GM23248 (cell line): ENCODE measurements around the gene AGL. TPM values are rescaled to one million over a fixed set of nuclear protein-coding genes. Genes with fewer than 3 reads are reported as not detected.
A peak's percentile ranks its signal among the peaks of the same experiment; 100 is the strongest.

ENCODE experiments used
- DNase-seq: peaks from one replicate; pipeline ENCODE4 v3.0.0-alpha.2; 2015
- H2AFZ ChIP-seq: fragments of 200-600 bp; sonication (generic); 2 replicates; pipeline ENCODE4 v1.6.1; 2016; ENCODE audit warnings: antibody characterized with exemption
- H3F3A ChIP-seq: fragments of 200-600 bp; sonication (generic); 2 replicates; pipeline ENCODE4 v1.6.1; 2016; ENCODE audit warnings: mild to moderate bottlenecking, antibody characterized with exemption, mixed run types; ENCODE audit not compliant: insufficient read depth
- H3K27ac ChIP-seq: fragments of 200-600 bp; sonication (generic); 2 replicates; pipeline ENCODE4 v1.5.1; 2016; ENCODE audit warnings: mild to moderate bottlenecking
- H3K27me3 ChIP-seq: fragments of 200-600 bp; sonication (generic); replicated peaks from 2 replicates; pipeline ENCODE4 v1.6.1; 2016; ENCODE audit warnings: mild to moderate bottlenecking; ENCODE audit not compliant: insufficient read depth
- H3K36me3 ChIP-seq: fragments of 200-600 bp; sonication (generic); 2 replicates; pipeline ENCODE4 v1.6.1; 2016; ENCODE audit warnings: low read depth, mild to moderate bottlenecking
- H3K4me1 ChIP-seq: fragments of 200-600 bp; sonication (generic); 2 replicates; pipeline ENCODE4 v1.6.1; 2016; ENCODE audit warnings: mild to moderate bottlenecking; ENCODE audit not compliant: insufficient read depth
- H3K4me2 ChIP-seq: fragments of 200-600 bp; sonication (generic); one replicate; pipeline ENCODE4 v1.6.1; 2016; ENCODE audit warnings: mild to moderate bottlenecking; ENCODE audit not compliant: unreplicated experiment
- H3K4me3 ChIP-seq: fragments of 200-600 bp; sonication (generic); 2 replicates; pipeline ENCODE4 v1.5.1; 2016; ENCODE audit warnings: mild to moderate bottlenecking
- H3K79me2 ChIP-seq: fragments of 200-600 bp; sonication (generic); 2 replicates; pipeline ENCODE4 v1.6.1; 2016; ENCODE audit warnings: mild to moderate bottlenecking; ENCODE audit not compliant: insufficient read depth
- H3K9ac ChIP-seq: fragments of 200-600 bp; sonication (generic); 2 replicates; pipeline ENCODE4 v1.6.1; 2016; ENCODE audit warnings: mild to moderate bottlenecking
- H3K9me2 ChIP-seq: fragments of 200-600 bp; sonication (generic); 2 replicates; pipeline ENCODE4 v1.6.1; 2016; ENCODE audit warnings: mixed run types, mild to moderate bottlenecking, moderate library complexity; ENCODE audit not compliant: insufficient read depth
- H3K9me3 ChIP-seq: fragments of 200-600 bp; sonication (generic); one replicate; pipeline ENCODE4 v1.6.1; 2017; ENCODE audit warnings: low read depth
- H4K20me1 ChIP-seq: fragments of 200-600 bp; sonication (generic); 2 replicates; pipeline ENCODE4 v1.6.0; 2016; ENCODE audit not compliant: insufficient read depth
- EZH2 ChIP-seq: fragments of 200-600 bp; sonication (generic); IDR thresholded peaks from 2 replicates; pipeline ENCODE4 v1.6.1; 2018; ENCODE audit warnings: antibody characterized with exemption, mild to moderate bottlenecking; ENCODE audit not compliant: insufficient read depth, poor library complexity, severe bottlenecking
- EZH2phosphoT487 ChIP-seq: fragments of 200-600 bp; sonication (generic); IDR thresholded peaks from 2 replicates; pipeline ENCODE4 v1.6.1; 2018; ENCODE audit warnings: antibody characterized with exemption, moderate library complexity, mild to moderate bottlenecking, low read depth; ENCODE audit not compliant: insufficient read depth
- WGBS, 2 experiments: methylation state at CpG; one replicate each; pipeline ENCODE4 v1.1.6; 2015 to 2017; ENCODE audit warnings: low lambda C conversion rate in 2 of 2, low coverage in 1 of 2; ENCODE audit errors: missing lambda C conversion rate in 2 of 2; 5-methylcytosine and 5-hydroxymethylcytosine counted together
- in situ Hi-C: fragments of 300-500 bp; cut with MboI; formaldehyde crosslinking; loops from 2 replicates; pipeline ENCODE4 v1.15.0; 2020
- polyA plus RNA-seq: library from polyadenylated mRNA; unstranded; fragments of >200 nt; fragmentation: Nextera tagmentation; extraction: Ambion mirVana; gene quantifications from 2 replicates; pipeline ENCODE4 v1.2.1, GENCODE V29; 2016
- total RNA-seq: library from RNA; depleted of rRNA; stranded (reverse); fragments of >200 nt; shearing (Covaris generic); gene quantifications from 2 replicates; pipeline ENCODE4 v1.2.3, GENCODE V29; 2014

The AGL gene
- total and polyA plus RNA-seq, 2 experiments from 2014 or later: 5.5 to 8.0 TPM

- Histone ChIP-seq H3K27ac (no peak overlapping the region), H2AFZ (no peak overlapping the region), H3K9me2 (no peaks in the 10 kb centered on the region), H3K4me1 (peaks cover 25% of the 10 kb centered on the region), H3K36me3 (no peaks in the 10 kb centered on the region), H3K9me3 (no peaks in the 10 kb centered on the region), H3K4me2 (no peak overlapping the region), H3K4me3 (no peak overlapping the region), H3K27me3 (no peaks in the 10 kb centered on the region), H3K9ac (no peak overlapping the region), H3F3A (peaks cover 22% of the 10 kb centered on the region), H3K79me2 (peaks cover 6% of the 10 kb centered on the region), H4K20me1 (no peaks in the 10 kb centered on the region)
- WGBS, 2 experiments: 67 to 73% methylated on average over 2 of the region's 2 CpGs
- in situ Hi-C loops: no loop called here
- TF ChIP-seq EZH2 (no peak), EZH2phosphoT487 (no peak)
- no peak for DNase-seq
Measured at GRCh38 chr1:99965646-99966375, 115.7 kb downstream of the AGL start.

- Histone ChIP-seq H3K36me3 (no peaks in the 10 kb centered on the region), H3K79me2 (peaks cover 30% of the 10 kb centered on the region), H3K9me3 (no peaks in the 10 kb centered on the region), H3K9ac (no peak overlapping the region), H3K4me1 (peaks cover 30% of the 10 kb centered on the region), H3K9me2 (no peaks in the 10 kb centered on the region), H4K20me1 (no peaks in the 10 kb centered on the region), H3K4me2 (no peak overlapping the region), H3F3A (peaks cover 16% of the 10 kb centered on the region), H3K27ac (no peak overlapping the region), H3K27me3 (no peaks in the 10 kb centered on the region), H2AFZ (no peak overlapping the region), H3K4me3 (no peak overlapping the region)
- in situ Hi-C loops: no loop called here
- no peak for TF ChIP-seq EZH2phosphoT487
- TF ChIP-seq EZH2: no peak
- DNase-seq: no peak
- 92 to 94% methylated on average over 4 of the region's 4 CpGs for WGBS, 2 experiments
Measured at GRCh38 chr1:99968214-99968613, 118.1 kb downstream of the AGL start.

- Histone ChIP-seq H3K9ac (peak overlapping the region; percentile 89), H4K20me1 (no peaks in the 10 kb centered on the region), H3K9me3 (no peaks in the 10 kb centered on the region), H3K9me2 (no peaks in the 10 kb centered on the region), H3K4me3 (peak overlapping the region; percentile 90), H3K27me3 (no peaks in the 10 kb centered on the region), H3F3A (peaks cover 6% of the 10 kb centered on the region; the same call in 1 of the 2 replicates), H3K27ac (peak overlapping the region; percentile 72), H3K79me2 (peaks cover 41% of the 10 kb centered on the region), H2AFZ (peak overlapping the region; percentile 100), H3K36me3 (no peaks in the 10 kb centered on the region), H3K4me2 (peak overlapping the region; percentile 86), H3K4me1 (peaks cover 24% of the 10 kb centered on the region)
- TF ChIP-seq EZH2 (no peak), EZH2phosphoT487 (no peak)
- in situ Hi-C loops: no loop called here
- 4 to 5% methylated on average over 6 of the region's 6 CpGs for WGBS, 2 experiments
- DNase-seq: no peak
Measured at GRCh38 chr1:99969260-99969728, 119.1 kb downstream of the AGL start.

GRCh38 chr1:99969729-99970621 is 119.8 kb downstream of the AGL start, which contains the start of gene SLC35A3:
Gene SLC35A3 (plus strand): TSS chr1:99969996. CDS start chr1:99993555, 23,559 bp downstream.
- Histone ChIP-seq H3K4me2 (peak within 1 kb of the TSS; percentile 86), H3K9ac (peak within 1 kb of the TSS; percentile 89), H3F3A (peaks cover 6% of the 10 kb centered on the region; the same call in 1 of the 2 replicates), H3K9me3 (no peaks in the 10 kb centered on the region), H3K79me2 (peaks cover 47% of the 10 kb centered on the region), H3K27ac (peak within 1 kb of the TSS; percentile 72), H2AFZ (peak within 1 kb of the TSS; percentile 100), H3K9me2 (no peaks in the 10 kb centered on the region), H3K4me1 (peaks cover 24% of the 10 kb centered on the region), H3K36me3 (no peaks in the 10 kb centered on the region), H3K27me3 (no peaks in the 10 kb centered on the region), H4K20me1 (no peaks in the 10 kb centered on the region), H3K4me3 (peak within 1 kb of the TSS; percentile 90)
- peak; percentile 88 for DNase-seq
- in situ Hi-C loops: no loop called here
- 1 to 2% methylated on average over 70 to 74 of the region's 74 CpGs for WGBS, 2 experiments
- TF ChIP-seq EZH2phosphoT487: no peak
- TF ChIP-seq EZH2: no peak
